ENCODE data around the gene EIF4E1B.
"Not testable (repeated sequence)": the region's sequence is repeated elsewhere in the genome, so short reads cannot be mapped to it uniquely, and the experiment has no call there.

EIF4E1B gene

DNA sequence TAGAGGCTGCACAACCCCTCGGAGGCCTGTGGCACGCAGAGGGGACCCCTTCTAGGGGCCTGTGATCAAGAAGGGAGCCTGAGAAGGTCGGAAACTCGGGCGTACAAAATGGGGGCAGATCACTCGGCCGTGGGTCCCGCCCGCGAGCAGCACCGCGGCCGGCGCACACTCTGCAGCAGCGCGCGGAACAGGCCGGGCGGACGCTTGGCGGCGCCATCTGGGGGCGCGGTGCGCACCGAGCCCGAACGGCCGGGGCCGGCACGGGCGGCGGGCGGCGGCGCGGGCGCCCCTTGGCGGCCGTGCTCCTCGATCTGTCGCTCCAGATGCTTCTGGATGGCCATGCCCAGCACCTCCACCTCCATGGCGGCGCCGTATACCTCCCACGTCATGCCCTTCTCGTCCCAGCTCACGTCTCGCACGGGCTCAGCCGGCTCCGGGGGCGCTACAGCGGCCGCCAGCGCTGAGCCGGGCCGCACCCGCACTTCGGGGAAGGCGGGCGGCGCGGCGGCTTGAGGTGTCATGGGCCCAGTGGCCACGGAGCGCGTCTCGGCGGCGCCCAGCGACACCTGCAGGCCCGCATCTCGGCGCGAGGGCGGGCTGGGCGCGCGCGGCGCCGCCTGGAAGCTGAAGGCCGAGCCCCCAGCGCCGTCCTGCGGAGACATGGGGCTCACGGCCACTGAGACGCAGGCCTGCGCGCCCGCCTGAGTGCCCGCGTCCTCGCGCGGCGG lies 33.6 kb upstream of the EIF4E1B start:
- Mint-ChIP-seq H3K36me3 (ENCODE audit: low read depth) (no peaks in the 10 kb centered on the region), H3K27me3 (peaks cover 4% of the 10 kb centered on the region), H3K4me1 (ENCODE audit: low read depth) (peaks cover 11% of the 10 kb centered on the region), H3K27ac (peak overlapping the region; percentile 82), H3K9me3 (no peaks in the 10 kb centered on the region), H3K4me3 (peak overlapping the region; percentile 61)

DNA sequence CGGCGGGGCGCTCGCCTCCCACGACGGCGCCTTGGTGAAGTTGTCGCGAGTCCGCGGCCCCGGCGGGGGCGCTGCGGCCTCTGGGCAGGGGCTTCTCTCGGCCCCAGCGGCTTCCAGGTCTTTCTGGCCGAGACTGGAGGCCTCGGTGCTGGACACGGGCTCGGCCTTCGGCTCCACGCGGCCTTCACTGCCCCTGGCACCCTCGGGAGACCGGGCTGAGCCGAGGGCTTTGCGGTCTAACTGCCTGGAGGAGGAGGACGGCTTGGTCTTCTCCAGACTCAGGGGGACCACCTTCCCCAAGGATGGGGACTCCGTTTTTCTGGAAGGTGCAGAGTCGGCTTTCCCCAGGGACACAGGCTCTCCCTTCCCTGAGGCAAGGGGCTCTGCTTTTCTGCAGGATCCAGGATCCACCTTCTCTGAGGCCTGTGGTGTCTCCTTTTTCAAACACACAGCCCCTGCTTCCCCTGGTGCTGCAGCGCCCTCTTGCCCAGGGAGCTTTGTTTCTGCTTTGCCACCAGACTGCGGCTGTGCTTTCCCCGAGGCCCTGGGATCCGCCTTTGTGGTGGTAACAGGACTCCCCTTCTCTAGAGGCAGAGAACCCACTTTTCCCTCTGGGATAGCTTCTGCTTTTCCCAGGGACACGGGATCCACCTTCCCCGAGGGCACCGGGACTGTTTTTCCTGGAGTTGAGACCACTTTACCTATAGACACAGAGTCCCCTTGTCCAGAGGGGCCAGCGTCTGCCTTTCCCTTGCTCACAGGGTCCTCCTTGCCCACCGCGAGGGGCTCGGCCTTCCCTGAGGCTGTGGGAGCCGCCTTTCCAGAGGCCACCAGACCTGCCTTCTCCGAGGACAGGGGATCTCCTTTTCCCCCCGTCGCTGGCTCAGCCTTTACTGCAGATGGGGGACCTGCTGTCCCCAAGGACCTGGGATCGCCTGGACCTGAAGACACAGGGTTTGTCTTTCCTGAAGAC lies 32.8 kb upstream of the EIF4E1B start:
- Mint-ChIP-seq H3K9me3 (no peaks in the 10 kb centered on the region), H3K27ac (no peak overlapping the region), H3K4me1 (ENCODE audit: low read depth) (peaks cover 11% of the 10 kb centered on the region), H3K36me3 (ENCODE audit: low read depth) (no peaks in the 10 kb centered on the region), H3K4me3 (no peak overlapping the region), H3K27me3 (peaks cover 4% of the 10 kb centered on the region)

DNA sequence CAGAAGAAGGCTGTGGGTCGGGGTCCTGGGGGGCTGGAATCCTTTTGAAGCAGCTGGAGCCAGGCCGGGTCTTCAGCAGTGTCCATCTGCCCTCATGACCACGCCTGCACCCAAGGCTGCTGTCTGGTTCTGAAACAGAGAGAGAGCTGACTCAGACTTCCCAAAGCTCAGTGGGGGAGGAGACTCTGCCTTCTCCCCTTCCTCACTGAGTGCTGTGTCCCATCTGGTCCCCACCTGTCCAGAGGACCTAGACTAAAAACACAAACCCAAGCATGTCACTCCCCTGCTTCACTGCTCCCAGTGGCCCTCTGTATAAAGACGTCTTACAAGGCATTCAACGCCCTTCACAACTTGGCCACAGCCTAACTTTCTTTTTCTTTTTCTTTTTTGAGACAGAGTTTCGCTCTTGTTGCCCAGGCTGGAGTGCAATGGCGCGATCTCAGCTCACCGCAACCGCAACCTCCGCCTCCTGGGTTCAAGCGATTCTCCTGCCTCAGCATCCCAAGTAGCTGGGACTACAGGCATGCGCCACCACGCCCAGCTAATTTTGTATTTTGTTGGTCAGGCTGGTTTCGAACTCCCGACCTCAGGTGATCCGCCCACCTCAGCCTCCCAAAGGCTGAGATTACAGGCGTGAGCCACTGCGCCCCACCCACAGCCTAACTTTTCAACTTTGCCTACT lies 30.6 kb upstream of the EIF4E1B start:
- H3K4me3 Mint-ChIP-seq; H3K9me3 Mint-ChIP-seq; H3K27ac Mint-ChIP-seq; H3K36me3 Mint-ChIP-seq (ENCODE audit: low read depth); H3K27me3 Mint-ChIP-seq: not testable (repeated sequence)
- H3K4me1 Mint-ChIP-seq (ENCODE audit: low read depth): peaks cover 11% of the 10 kb centered on the region

DNA sequence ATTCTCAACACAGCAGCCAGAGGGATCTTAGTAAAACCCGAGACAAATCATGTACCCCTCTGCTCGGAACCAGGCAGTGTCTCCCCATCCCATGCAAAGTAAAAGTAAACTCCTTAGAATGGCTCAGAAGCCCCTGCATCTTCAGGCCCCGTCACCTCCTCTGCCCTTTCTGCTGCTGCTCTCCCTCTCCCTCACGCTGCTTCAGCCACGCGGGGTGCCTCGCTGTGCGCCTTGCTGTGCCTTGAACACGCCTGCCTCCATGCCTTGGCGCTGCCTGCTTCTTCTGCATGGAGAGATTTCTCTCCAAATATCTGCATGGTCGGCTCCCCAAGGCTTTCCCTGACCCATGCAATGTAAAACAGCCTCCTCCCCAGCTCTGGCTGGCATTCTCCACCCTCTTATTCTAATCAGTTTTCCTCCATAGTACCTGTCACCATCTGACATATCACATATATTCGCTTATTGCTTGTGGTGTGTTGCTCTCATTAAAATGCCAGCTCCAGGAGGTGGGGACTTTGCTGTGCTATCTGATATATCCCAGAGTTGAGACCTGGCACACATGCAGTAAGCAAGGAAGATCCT lies 28.5 kb upstream of the EIF4E1B start:
- no peak overlapping the region for H3K27ac Mint-ChIP-seq
- H3K27me3 Mint-ChIP-seq: no peaks in the 10 kb centered on the region
- H3K4me1 Mint-ChIP-seq (ENCODE audit: low read depth): peaks cover 4% of the 10 kb centered on the region
- H3K9me3 Mint-ChIP-seq: no peaks in the 10 kb centered on the region
- H3K4me3 Mint-ChIP-seq: no peak overlapping the region
- no peaks in the 10 kb centered on the region for H3K36me3 Mint-ChIP-seq (ENCODE audit: low read depth)

DNA sequence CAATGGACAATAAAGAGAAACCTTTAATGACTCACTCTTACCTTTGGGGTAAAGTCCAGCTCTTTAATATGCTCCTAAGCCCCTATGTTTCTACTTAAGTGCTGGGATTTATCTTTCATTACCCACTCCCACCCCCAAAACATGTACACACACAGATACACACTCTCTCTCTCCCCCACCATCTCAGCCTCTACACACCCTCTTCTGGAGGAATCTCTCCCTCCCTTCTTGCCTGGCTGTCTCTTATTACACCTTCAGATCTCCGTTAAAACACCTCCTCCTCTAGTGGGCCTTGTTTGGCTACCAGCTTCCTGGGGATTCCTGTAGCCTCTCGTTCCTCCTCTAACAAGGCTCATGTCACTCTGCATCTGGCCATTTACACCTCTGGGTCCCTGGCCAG lies 27.4 kb upstream of the EIF4E1B start:
- H3K4me1 Mint-ChIP-seq (ENCODE audit: low read depth): peaks cover 4% of the 10 kb centered on the region
- H3K9me3 Mint-ChIP-seq: no peaks in the 10 kb centered on the region
- no peak overlapping the region for H3K27ac Mint-ChIP-seq
- no peaks in the 10 kb centered on the region for H3K27me3 Mint-ChIP-seq
- no peaks in the 10 kb centered on the region for H3K36me3 Mint-ChIP-seq (ENCODE audit: low read depth)
- no peak overlapping the region for H3K4me3 Mint-ChIP-seq

DNA sequence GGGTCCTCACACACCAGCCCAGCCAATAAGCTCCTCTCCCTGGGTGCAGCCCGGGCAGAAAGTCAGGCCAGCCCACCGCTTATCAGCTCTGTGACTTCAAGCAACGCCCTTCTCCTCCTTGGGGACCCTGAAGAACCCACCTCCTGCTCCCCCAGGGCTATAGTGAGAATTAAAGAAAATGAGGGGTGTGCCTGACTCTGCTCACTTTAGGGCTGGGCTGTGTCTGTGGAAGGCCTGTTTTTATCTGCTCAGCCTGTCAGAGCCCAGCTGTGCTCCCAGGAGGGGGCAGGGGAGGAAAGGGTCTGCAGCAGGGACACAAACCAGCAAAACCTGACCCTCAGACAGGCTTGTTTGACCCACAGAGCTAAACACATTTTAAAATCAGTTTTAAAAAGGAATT lies 24.4 kb upstream of the EIF4E1B start:
- H3K27ac Mint-ChIP-seq: no peak overlapping the region
- H3K9me3 Mint-ChIP-seq: no peaks in the 10 kb centered on the region
- no peak overlapping the region for H3K4me3 Mint-ChIP-seq
- peaks cover 12% of the 10 kb centered on the region for H3K4me1 Mint-ChIP-seq (ENCODE audit: low read depth)
- peaks cover 11% of the 10 kb centered on the region for H3K27me3 Mint-ChIP-seq
- no peaks in the 10 kb centered on the region for H3K36me3 Mint-ChIP-seq (ENCODE audit: low read depth)

DNA sequence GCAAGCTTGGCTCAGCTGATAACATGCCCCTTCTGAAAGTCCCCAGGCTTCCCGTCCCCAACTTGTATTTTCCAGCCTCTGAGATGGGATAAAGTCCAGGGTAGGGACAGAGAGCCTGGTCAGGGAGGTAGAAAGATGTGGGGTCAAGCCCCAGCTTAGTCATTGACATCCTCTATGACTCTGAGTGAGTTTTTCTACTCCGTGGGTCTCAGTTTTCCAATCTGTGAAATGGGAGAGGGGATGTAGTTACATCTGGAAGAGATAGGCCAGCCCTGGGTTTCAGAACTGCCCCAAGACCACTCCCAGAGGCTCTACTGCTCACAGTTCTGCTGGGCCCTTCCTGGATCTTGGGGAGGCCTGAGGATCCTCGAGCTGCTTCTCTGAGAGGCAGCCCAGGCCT lies 23.6 kb upstream of the EIF4E1B start:
- H3K9me3 Mint-ChIP-seq: no peaks in the 10 kb centered on the region
- peaks cover 15% of the 10 kb centered on the region for H3K4me1 Mint-ChIP-seq (ENCODE audit: low read depth)
- no peak overlapping the region for H3K4me3 Mint-ChIP-seq
- no peak overlapping the region for H3K27ac Mint-ChIP-seq
- peaks cover 17% of the 10 kb centered on the region for H3K27me3 Mint-ChIP-seq
- no peaks in the 10 kb centered on the region for H3K36me3 Mint-ChIP-seq (ENCODE audit: low read depth)

DNA sequence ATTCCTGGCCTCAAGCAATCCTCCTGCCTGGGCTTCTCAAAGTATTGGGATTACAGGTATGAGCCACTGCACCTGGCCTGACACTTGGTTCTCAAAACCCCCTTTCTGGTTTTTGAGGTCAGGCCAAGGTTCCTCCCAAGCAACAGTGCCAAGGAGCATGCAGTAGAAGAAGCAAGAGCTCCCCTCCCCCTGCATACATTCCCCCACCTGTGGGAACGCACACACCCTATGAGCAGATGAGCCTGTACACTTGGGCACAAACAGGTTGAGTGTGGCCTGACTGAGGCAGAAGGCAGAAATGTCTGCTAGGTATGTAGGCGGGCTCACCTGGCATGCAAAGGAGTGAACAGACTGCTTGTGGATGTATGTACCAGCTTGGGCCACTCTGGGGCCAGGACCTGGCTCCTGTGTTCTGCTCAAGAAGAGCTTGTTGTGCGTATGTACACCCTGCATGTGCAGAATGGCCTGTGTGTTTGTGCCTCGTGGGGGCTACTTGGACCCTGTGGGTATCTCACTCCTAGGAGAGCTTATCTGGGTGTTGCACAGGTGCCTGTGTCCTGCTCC lies 22.3 kb upstream of the EIF4E1B start:
- Mint-ChIP-seq H3K27me3 (peaks cover 30% of the 10 kb centered on the region), H3K4me3 (peak overlapping the region; percentile 88), H3K27ac (no peak overlapping the region), H3K36me3 (ENCODE audit: low read depth) (no peaks in the 10 kb centered on the region), H3K9me3 (no peaks in the 10 kb centered on the region), H3K4me1 (ENCODE audit: low read depth) (peaks cover 15% of the 10 kb centered on the region)

DNA sequence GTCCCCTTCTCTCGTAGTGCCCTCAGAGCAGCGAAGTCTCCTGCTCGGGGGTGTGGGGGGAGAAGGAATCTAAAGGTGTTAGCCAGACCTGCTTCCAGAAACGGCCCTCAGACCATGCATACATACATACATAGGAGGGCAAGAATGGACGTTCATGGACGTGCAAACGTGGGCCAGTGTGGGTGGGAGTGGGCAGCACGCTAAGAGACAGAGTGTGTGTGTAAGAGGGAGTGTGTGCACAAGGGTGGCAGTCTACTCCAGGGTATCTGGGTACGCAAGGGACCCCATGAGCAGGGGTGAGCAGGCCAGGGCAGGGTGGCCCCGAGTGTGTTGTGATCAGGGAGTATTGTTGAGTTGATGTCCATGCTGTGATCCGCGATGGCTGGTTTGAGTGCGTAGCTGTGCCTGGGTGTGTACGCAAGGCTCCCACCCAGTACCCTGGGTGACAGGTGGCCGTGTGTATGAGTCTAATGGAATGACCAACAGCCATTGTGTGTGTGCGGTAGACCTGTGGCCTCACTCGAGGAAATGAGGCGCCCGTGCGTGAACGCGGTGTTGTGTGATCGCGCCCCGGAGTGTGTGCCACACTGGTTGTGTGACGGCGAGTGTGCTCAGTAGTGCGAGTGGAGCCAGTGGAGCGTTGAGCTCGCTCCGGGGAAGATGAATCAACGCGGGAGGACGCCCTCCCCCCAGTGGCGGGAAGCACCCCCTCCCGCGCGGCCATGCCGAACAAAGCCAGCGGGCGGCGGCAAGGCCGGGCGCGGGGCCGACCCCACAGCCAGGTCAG lies 21.3 kb upstream of the EIF4E1B start:
- Mint-ChIP-seq H3K4me1 (ENCODE audit: low read depth) (peaks cover 15% of the 10 kb centered on the region), H3K9me3 (no peaks in the 10 kb centered on the region), H3K36me3 (ENCODE audit: low read depth) (no peaks in the 10 kb centered on the region), H3K4me3 (peak overlapping the region; percentile 88), H3K27me3 (peaks cover 36% of the 10 kb centered on the region), H3K27ac (peak overlapping the region; percentile 59)

DNA sequence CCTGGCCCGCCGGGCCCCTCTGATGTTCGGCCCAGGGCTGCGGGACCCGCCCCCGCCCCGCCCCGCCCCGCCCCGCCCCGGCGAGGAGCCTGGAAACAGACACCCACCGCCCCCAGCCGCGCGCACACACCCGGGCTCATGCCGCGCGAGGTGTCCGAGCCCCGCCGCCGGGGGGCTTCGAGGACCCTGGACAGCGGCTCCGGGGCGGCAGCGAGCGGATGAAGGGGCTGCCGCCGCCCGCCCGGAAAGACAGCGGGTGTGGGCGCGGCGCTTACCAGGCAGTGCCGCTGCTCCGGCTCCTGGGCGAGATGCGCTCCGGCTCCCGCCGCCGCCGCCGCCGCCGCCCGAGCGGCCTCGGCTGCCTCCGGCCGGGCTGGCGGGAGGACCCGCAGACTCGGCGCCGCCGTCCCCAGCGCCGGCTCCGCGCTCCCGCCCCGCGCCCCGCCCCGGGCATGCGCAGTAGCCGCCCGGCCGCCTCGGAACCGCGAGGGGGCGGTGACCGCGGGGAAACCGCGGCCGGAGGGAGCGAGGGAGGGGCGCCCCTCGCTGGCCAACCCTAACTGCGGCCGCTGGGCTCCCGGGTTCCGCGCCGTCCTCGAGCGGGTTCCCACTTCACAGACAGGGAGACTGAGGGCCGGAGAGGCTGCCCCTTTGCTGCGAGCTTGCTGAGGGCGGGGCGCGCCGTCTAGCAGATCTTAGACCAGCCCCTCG lies 20.6 kb upstream of the EIF4E1B start, which contains the start of gene GPRIN1:
Gene GPRIN1 (minus strand): TSS at position 433 of the 711 bp plus-strand sequence. CDS start 10,322 bp downstream, outside the sequence.
- H3K9me3 Mint-ChIP-seq: no peaks in the 10 kb centered on the region
- H3K4me3 Mint-ChIP-seq: peak within 1 kb of the TSS; percentile 88
- H3K36me3 Mint-ChIP-seq (ENCODE audit: low read depth): no peaks in the 10 kb centered on the region
- peaks cover 42% of the 10 kb centered on the region for H3K27me3 Mint-ChIP-seq
- peaks cover 15% of the 10 kb centered on the region for H3K4me1 Mint-ChIP-seq (ENCODE audit: low read depth)
- H3K27ac Mint-ChIP-seq: peak within 1 kb of the TSS; percentile 59

DNA sequence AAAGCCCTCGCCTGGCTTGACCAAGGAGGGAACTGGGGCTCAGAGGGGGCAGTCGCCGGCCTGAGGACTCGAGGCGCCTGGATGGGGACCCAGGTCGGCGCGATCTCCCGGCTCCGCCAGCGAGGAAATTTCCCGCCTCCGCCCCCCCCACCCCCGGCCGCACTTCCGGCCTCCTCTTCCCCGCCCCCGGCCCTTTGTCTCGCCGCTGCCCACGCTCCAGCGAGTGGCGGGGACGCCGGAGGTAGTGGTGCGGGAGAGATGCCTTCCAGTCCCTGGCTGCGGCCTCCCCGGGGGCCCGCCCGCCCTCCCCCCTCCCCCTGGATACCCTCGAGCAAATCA lies 20.1 kb upstream of the EIF4E1B start:
- Mint-ChIP-seq H3K27me3 (peaks cover 46% of the 10 kb centered on the region), H3K36me3 (ENCODE audit: low read depth) (no peaks in the 10 kb centered on the region), H3K4me1 (ENCODE audit: low read depth) (peaks cover 15% of the 10 kb centered on the region), H3K4me3 (peak overlapping the region; percentile 61), H3K27ac (no peak overlapping the region), H3K9me3 (no peaks in the 10 kb centered on the region)

DNA sequence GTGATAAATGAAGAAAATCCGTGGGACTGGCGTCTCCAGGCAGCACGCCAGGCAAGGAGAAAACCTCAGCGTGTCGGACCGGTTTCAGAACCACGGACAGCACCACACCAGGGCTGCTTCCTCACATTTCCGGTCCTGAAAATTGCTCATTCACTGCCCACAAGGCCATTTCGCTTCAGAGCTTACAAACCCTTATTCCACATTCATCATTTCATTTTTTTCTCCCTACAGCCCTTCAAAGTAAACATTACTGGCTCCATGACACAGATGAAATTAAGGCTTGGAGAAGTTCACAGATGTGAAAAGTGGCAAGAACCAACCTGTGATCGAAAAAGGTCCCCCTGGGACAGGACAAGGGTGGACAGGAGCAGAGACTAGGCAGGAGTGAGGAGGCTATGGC lies 19.0 kb upstream of the EIF4E1B start:
- Mint-ChIP-seq H3K27me3 (peaks cover 56% of the 10 kb centered on the region), H3K36me3 (ENCODE audit: low read depth) (no peaks in the 10 kb centered on the region), H3K4me3 (no peak overlapping the region), H3K4me1 (ENCODE audit: low read depth) (peaks cover 15% of the 10 kb centered on the region), H3K27ac (peak overlapping the region; percentile 29), H3K9me3 (no peaks in the 10 kb centered on the region)

DNA sequence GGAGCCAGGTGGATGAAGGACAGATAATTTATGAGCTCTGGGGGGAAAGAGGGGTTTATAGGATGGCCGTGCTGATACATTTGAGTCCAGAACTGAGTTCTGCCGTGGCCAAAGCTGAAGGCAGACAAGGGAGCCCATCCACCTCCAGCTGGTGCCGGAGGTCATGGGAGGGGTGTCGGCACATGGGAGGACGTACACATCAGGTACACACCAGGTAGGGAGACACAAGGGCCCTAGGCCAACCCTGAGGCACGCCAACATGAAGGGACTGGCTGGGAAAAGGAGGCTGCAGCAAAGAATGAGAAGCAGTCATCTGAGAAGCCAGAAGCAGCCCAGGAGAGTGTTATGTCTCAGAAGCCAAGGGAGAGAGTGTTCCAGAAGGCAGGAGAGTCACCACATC lies 18.5 kb upstream of the EIF4E1B start:
- H3K36me3 Mint-ChIP-seq (ENCODE audit: low read depth): no peaks in the 10 kb centered on the region
- no peak overlapping the region for H3K4me3 Mint-ChIP-seq
- peaks cover 15% of the 10 kb centered on the region for H3K4me1 Mint-ChIP-seq (ENCODE audit: low read depth)
- H3K27me3 Mint-ChIP-seq: peaks cover 62% of the 10 kb centered on the region
- peak overlapping the region; percentile 29 for H3K27ac Mint-ChIP-seq
- no peaks in the 10 kb centered on the region for H3K9me3 Mint-ChIP-seq
